Measurements from ENCODE around the gene ELK3.

Gene ELK3

GRCh38 chr12:96227365-96228106 is 33.4 kb downstream of the ELK3 start:
- Histone ChIP-seq H3K27me3 (ENCODE audit: low read depth, low read length) (no peaks in the 10 kb centered on the region), H3K4me1 (ENCODE audit: control insufficient read depth in 1 of 2, insufficient read depth in 2 of 2, low read length in 2 of 2) (peaks cover 0 to 26% of the 10 kb centered on the region in 2 donors), H3K4me3 (ENCODE audit: low read depth in 1 of 2, low read length in 2 of 2) (no peak overlapping the region), H3K9me3 (ENCODE audit: control insufficient read depth in 1 of 2, low read length in 2 of 2) (no peaks in the 10 kb centered on the region), H3K27ac (ENCODE audit: low read length) (no peak overlapping the region), H3K36me3 (ENCODE audit: control insufficient read depth in 1 of 2, insufficient read depth in 2 of 2, low read length in 2 of 2) (peaks cover 0 to 12% of the 10 kb centered on the region in 2 donors)

- H3K9me3 ChIP-seq (ENCODE audit: control insufficient read depth in 1 of 2, low read length in 2 of 2): no peaks in the 10 kb centered on the region
- no peak overlapping the region for H3K27ac ChIP-seq (ENCODE audit: low read length)
- H3K4me1 ChIP-seq (ENCODE audit: control insufficient read depth in 1 of 2, insufficient read depth in 2 of 2, low read length in 2 of 2): peaks cover 3 to 31% of the 10 kb centered on the region in 2 donors
- H3K36me3 ChIP-seq (ENCODE audit: control insufficient read depth in 1 of 2, insufficient read depth in 2 of 2, low read length in 2 of 2): peaks cover 0 to 12% of the 10 kb centered on the region in 2 donors
- no peak overlapping the region for H3K4me3 ChIP-seq (ENCODE audit: low read depth in 1 of 2, low read length in 2 of 2)
- no peaks in the 10 kb centered on the region for H3K27me3 ChIP-seq (ENCODE audit: low read depth, low read length)
Observed at GRCh38 chr12:96228566-96229248, 34.5 kb downstream of the ELK3 start.

DNA sequence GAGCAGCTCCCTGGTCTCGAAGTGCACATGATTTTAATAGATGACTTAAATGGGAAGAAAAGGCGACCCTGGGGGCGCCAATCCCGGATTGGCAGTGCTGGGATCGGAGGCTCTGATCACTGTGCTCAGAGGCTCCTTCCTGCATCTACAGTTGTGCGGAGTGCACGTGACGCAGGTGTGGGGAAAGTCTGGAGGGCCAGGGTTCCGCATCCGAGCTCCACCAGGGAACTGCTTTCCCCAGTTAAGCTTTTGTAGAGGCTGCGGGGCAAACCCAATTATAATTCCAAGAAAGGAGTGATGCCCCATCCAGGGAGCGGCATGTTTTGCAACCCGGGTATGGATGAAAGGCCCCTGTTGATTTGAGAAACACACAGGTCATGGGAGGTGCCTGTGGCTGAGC is 36.5 kb downstream of the ELK3 start:
- H3K36me3 ChIP-seq (ENCODE audit: control insufficient read depth in 1 of 2, insufficient read depth in 2 of 2, low read length in 2 of 2): peaks cover 0 to 12% of the 10 kb centered on the region in 2 donors
- no peaks in the 10 kb centered on the region for H3K27me3 ChIP-seq (ENCODE audit: low read depth, low read length)
- H3K4me1 ChIP-seq (ENCODE audit: control insufficient read depth in 1 of 2, insufficient read depth in 2 of 2, low read length in 2 of 2): peaks cover 12 to 26% of the 10 kb centered on the region in 2 donors
- H3K27ac ChIP-seq (ENCODE audit: low read length): no peak overlapping the region
- H3K4me3 ChIP-seq (ENCODE audit: low read depth in 1 of 2, low read length in 2 of 2): no peak overlapping the region
- no peaks in the 10 kb centered on the region for H3K9me3 ChIP-seq (ENCODE audit: control insufficient read depth in 1 of 2, low read length in 2 of 2)

DNA sequence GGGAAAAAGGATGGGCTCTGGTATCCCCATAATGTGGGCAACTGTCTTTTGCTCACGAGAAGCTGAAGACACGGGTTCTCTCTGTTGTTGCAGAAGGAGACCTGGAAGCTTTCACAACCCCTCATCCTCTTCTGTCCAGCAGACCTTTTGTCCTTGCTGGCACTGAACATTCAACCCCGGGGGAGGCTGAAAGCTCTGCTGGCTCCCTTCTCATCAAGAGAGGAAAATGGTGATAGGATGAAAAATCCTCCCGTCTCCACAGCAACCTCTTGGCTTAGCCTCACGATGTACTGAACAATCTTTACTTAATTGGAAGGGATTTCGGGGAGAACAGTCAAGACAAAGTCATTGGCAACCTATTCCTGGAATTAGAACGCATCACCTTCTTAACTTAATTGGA is 39.0 kb downstream of the ELK3 start:
- Histone ChIP-seq H3K4me3 (ENCODE audit: low read depth in 1 of 2, low read length in 2 of 2) (peak overlapping the region in 1 of 2 donors; percentile 8), H3K27me3 (ENCODE audit: low read depth, low read length) (no peaks in the 10 kb centered on the region), H3K4me1 (ENCODE audit: control insufficient read depth in 1 of 2, insufficient read depth in 2 of 2, low read length in 2 of 2) (peaks cover 25 to 44% of the 10 kb centered on the region in 2 donors), H3K36me3 (ENCODE audit: control insufficient read depth in 1 of 2, insufficient read depth in 2 of 2, low read length in 2 of 2) (peaks cover 0 to 6% of the 10 kb centered on the region in 2 donors), H3K9me3 (ENCODE audit: control insufficient read depth in 1 of 2, low read length in 2 of 2) (no peaks in the 10 kb centered on the region), H3K27ac (ENCODE audit: low read length) (peak overlapping the region; percentile 95)

GRCh38 chr12:96233939-96234461 is 39.8 kb downstream of the ELK3 start:
- Histone ChIP-seq H3K27ac (ENCODE audit: low read length) (peak overlapping the region; percentile 95), H3K4me3 (ENCODE audit: low read depth in 1 of 2, low read length in 2 of 2) (peak overlapping the region in 1 of 2 donors; percentile 20), H3K4me1 (ENCODE audit: control insufficient read depth in 1 of 2, insufficient read depth in 2 of 2, low read length in 2 of 2) (peaks cover 32 to 51% of the 10 kb centered on the region in 2 donors)

DNA sequence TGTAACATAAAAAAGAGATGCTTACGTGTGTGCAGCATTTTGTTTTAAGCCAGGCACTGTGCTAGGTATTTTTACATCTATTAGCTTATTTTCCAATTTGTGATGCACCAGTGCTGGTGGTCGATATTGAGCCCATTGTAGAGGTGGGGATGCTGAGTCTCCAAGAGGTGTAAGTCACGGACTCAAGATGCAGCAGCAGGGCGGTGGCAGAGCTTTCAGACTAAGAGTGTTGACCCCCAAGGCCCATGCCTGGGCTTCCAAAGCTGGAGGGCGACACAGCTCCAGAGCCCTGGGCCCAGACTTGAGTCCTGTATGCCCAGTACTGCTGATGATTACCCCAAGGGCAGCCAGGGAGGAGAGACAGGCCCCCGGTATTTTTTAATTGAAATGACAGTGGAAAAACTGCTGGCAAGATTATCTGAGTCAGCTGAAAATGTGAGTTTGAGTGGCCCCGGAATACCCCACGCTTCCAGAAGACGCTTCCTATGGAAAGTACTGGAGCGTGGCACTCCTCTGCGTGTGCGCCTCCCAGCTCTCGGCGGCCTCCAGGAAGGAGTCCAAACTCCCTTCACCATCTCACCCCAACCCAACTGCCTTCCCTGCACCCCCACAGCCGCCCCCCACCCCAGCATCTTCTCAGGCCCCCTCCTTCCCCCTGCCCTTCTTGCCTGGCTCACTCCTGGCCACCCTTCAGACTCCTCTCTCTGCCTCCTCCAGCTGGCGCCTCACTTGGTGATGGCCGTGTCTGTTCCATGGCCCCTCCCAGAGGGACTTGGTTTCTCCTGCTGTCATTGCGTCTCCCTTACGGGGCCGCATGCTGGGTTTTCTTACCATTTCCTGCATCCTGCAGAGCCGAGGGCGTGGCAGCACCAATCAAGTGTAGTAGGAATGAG is 40.7 kb downstream of the ELK3 start:
- Histone ChIP-seq H3K4me3 (ENCODE audit: low read depth in 1 of 2, low read length in 2 of 2) (peak overlapping the region in 1 of 2 donors; percentile 12), H3K27ac (ENCODE audit: low read length) (peak overlapping the region; percentile 86), H3K36me3 (ENCODE audit: control insufficient read depth in 1 of 2, insufficient read depth in 2 of 2, low read length in 2 of 2) (no peaks in the 10 kb centered on the region), H3K4me1 (ENCODE audit: control insufficient read depth in 1 of 2, insufficient read depth in 2 of 2, low read length in 2 of 2) (peaks cover 36 to 58% of the 10 kb centered on the region in 2 donors), H3K27me3 (ENCODE audit: low read depth, low read length) (no peaks in the 10 kb centered on the region), H3K9me3 (ENCODE audit: control insufficient read depth in 1 of 2, low read length in 2 of 2) (no peaks in the 10 kb centered on the region)

More at GRCh38 chr12:96233939-96234461, 39.8 kb downstream of the ELK3 start:
- H3K36me3 ChIP-seq (ENCODE audit: control insufficient read depth in 1 of 2, insufficient read depth in 2 of 2, low read length in 2 of 2): peaks cover 0 to under 1% of the 10 kb centered on the region in 2 donors
- no peaks in the 10 kb centered on the region for H3K27me3 ChIP-seq (ENCODE audit: low read depth, low read length)
- H3K9me3 ChIP-seq (ENCODE audit: control insufficient read depth in 1 of 2, low read length in 2 of 2): no peaks in the 10 kb centered on the region

DNA sequence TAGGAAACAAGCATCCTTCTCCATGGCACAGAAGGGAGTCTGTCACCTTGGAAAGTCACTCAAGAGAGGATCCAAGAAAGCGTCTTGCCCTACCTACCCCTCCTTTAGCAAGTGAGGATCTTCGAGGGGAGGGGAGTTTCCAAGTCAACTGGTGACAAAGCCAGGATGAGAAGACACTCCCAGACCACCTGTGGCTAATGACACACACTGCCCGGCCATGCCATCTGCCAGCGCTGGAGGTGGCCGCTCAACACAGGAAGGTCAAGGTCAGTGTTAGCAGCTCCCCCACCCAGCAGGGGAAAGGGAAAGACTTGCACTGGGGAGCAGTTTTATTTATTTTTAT is 41.3 kb downstream of the ELK3 start:
- no peaks in the 10 kb centered on the region for H3K36me3 ChIP-seq (ENCODE audit: control insufficient read depth in 1 of 2, insufficient read depth in 2 of 2, low read length in 2 of 2)
- H3K4me1 ChIP-seq (ENCODE audit: control insufficient read depth in 1 of 2, insufficient read depth in 2 of 2, low read length in 2 of 2): peaks cover 36 to 62% of the 10 kb centered on the region in 2 donors
- H3K27me3 ChIP-seq (ENCODE audit: low read depth, low read length): no peaks in the 10 kb centered on the region
- peak overlapping the region in 1 of 2 donors; percentile 12 for H3K4me3 ChIP-seq (ENCODE audit: low read depth in 1 of 2, low read length in 2 of 2)
- H3K27ac ChIP-seq (ENCODE audit: low read length): peak overlapping the region; percentile 86
- H3K9me3 ChIP-seq (ENCODE audit: control insufficient read depth in 1 of 2, low read length in 2 of 2): no peaks in the 10 kb centered on the region

GRCh38 chr12:96236221-96236822 is 42.1 kb downstream of the ELK3 start:
- no peaks in the 10 kb centered on the region for H3K27me3 ChIP-seq (ENCODE audit: low read depth, low read length)
- no peaks in the 10 kb centered on the region for H3K36me3 ChIP-seq (ENCODE audit: control insufficient read depth in 1 of 2, insufficient read depth in 2 of 2, low read length in 2 of 2)
- peaks cover 36 to 69% of the 10 kb centered on the region in 2 donors for H3K4me1 ChIP-seq (ENCODE audit: control insufficient read depth in 1 of 2, insufficient read depth in 2 of 2, low read length in 2 of 2)
- H3K4me3 ChIP-seq (ENCODE audit: low read depth in 1 of 2, low read length in 2 of 2): peak overlapping the region in 1 of 2 donors; percentile 43
- H3K9me3 ChIP-seq (ENCODE audit: control insufficient read depth in 1 of 2, low read length in 2 of 2): no peaks in the 10 kb centered on the region
- peak overlapping the region; percentile 87 for H3K27ac ChIP-seq (ENCODE audit: low read length)

DNA sequence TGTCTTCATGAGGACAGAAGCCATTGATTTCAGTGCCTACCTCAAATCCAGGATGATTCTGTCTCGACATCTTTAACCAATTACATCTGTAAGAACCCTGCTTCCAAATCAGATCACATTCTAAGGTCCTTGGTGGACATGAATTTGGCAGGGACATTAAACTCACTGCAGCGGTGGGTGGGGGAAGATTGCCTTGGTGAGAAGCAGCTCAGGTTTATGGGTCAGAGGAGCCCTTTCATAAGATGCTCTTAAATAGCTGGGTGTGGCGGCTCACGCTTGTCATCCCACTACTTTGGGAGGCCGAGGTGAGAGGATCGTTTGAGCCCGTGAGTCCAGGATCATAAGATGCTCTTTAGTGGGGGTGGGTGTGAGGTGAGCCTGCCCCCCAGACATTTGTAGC is 42.9 kb downstream of the ELK3 start:
- Histone ChIP-seq H3K9me3 (ENCODE audit: control insufficient read depth in 1 of 2, low read length in 2 of 2) (no peaks in the 10 kb centered on the region), H3K27ac (ENCODE audit: low read length) (peak overlapping the region; percentile 87), H3K27me3 (ENCODE audit: low read depth, low read length) (no peaks in the 10 kb centered on the region), H3K4me1 (ENCODE audit: control insufficient read depth in 1 of 2, insufficient read depth in 2 of 2, low read length in 2 of 2) (peaks cover 36 to 70% of the 10 kb centered on the region in 2 donors), H3K4me3 (ENCODE audit: low read depth in 1 of 2, low read length in 2 of 2) (peak overlapping the region in 1 of 2 donors; percentile 43), H3K36me3 (ENCODE audit: control insufficient read depth in 1 of 2, insufficient read depth in 2 of 2, low read length in 2 of 2) (no peaks in the 10 kb centered on the region)

GRCh38 chr12:96237465-96238077 is 43.4 kb downstream of the ELK3 start:
- Histone ChIP-seq H3K4me1 (ENCODE audit: control insufficient read depth in 1 of 2, insufficient read depth in 2 of 2, low read length in 2 of 2) (peaks cover 42 to 74% of the 10 kb centered on the region in 2 donors), H3K36me3 (ENCODE audit: control insufficient read depth in 1 of 2, insufficient read depth in 2 of 2, low read length in 2 of 2) (no peaks in the 10 kb centered on the region), H3K27me3 (ENCODE audit: low read depth, low read length) (no peaks in the 10 kb centered on the region), H3K9me3 (ENCODE audit: control insufficient read depth in 1 of 2, low read length in 2 of 2) (no peaks in the 10 kb centered on the region), H3K27ac (ENCODE audit: low read length) (peak overlapping the region; percentile 87), H3K4me3 (ENCODE audit: low read depth in 1 of 2, low read length in 2 of 2) (peak overlapping the region in 1 of 2 donors; percentile 43)

All from muscle layer of duodenum (tissue), 2 donors.